HG02981 (cell line): ENCODE results near the gene MACC1.

Experiments used
- ATAC-seq: cut with Tn5 transposase; IDR thresholded peaks from one replicate; pipeline ENCODE4 v1.9.1; 2021; ENCODE audit warnings: mild to moderate bottlenecking, moderate library complexity; ENCODE audit not compliant: unreplicated experiment

The MACC1 gene

GRCh38 chr7:20085086-20085485, 132.1 kb downstream of the MACC1 start:
- no peak for ATAC-seq
